Mesenteric fat pad (tissue), 1 donor: ENCODE data around the gene RGS18. TPM values are rescaled to one million over a fixed set of nuclear protein-coding genes. Genes with fewer than 3 reads are reported as not detected.

Experiments
- total RNA-seq: library from RNA; stranded (reverse); fragmentation: NEBNext Ultra II Directional; extraction: Animal tissue kit (Norgen Biotek cat#: 25700); gene quantifications from one replicate; pipeline ENCODE4 v1.2.1, GENCODE V29; 2021
- donor health status: DM: yes; HTN: yes; CAD: no.

Gene RGS18
- total RNA-seq, 1 donor from 2014 or later, result 7.3 TPM

Other genes starting within 250 kb of the RGS18 start
- gene RGS21, start 158.5 kb downstream of the RGS18 start, total RNA-seq, result not detected